Panc1 (cell line): Measurements from ENCODE around the gene TMED10. TPM values are rescaled to one million over a fixed set of nuclear protein-coding genes. Genes with fewer than 3 reads are reported as not detected.

Experiments
- ATAC-seq: fragments of 200-7000 bp; cut with Tn5 transposase; 2 replicates; pipeline ENCODE4 v1.9.1; 2020; ENCODE audit warnings: mild to moderate bottlenecking, moderate library complexity
- BruUV-seq: library from RNA; stranded (reverse); fragments of 400-500 nt; replicated peaks from 2 replicates; lab custom pipeline; 2021; lab: Mats Ljungman, UMichigan
- CTCF ChIA-PET: fragments of 300-600 bp; sonication (Branson Sonifier 250); formaldehyde crosslinking; loops from one replicate; lab custom pipeline; 2022; ENCODE audit warnings: antibody characterized with exemption; lab: Charles Lee
- POLR2A ChIA-PET: fragments of 300-600 bp; sonication (Branson Sonifier 250); formaldehyde crosslinking; loops from one replicate; lab custom pipeline; 2022; ENCODE audit warnings: antibody characterized with exemption; lab: Charles Lee
- DNase-seq: peaks from one replicate; pipeline ENCODE4 v3.0.0-alpha.2; 2010; ENCODE audit warnings: low read depth, low spot score
- H3K27ac ChIP-seq: 2 replicates; pipeline ENCODE4 v1.5.1; 2011; ENCODE audit warnings: mild to moderate bottlenecking, low read length, inconsistent platforms
- H3K27me3 ChIP-seq: fragments of 200-500 bp; sonication (Bioruptor generic); 2 replicates; pipeline ENCODE4 v1.6.0; 2014; ENCODE audit warnings: low read length, inconsistent platforms; ENCODE audit not compliant: control insufficient read depth, insufficient read depth
- H3K36me3 ChIP-seq: fragments of 200-500 bp; sonication (Bioruptor generic); 2 replicates; pipeline ENCODE4 v1.5.1; 2014; ENCODE audit warnings: inconsistent platforms, mild to moderate bottlenecking, low read length, moderate library complexity; ENCODE audit not compliant: control insufficient read depth, insufficient read depth
- H3K4me1 ChIP-seq: 2 replicates; pipeline ENCODE4 v1.5.1; 2011; ENCODE audit warnings: inconsistent platforms, mild to moderate bottlenecking, low read length, moderate library complexity; ENCODE audit not compliant: control insufficient read depth, insufficient read depth
- H3K4me3 ChIP-seq, 2 experiments: 2 replicates each; pipeline ENCODE4 v1.5.1; 2011 to 2012; ENCODE audit warnings: low read depth in 2 of 2, low read length in 2 of 2, mild to moderate bottlenecking in 2 of 2, inconsistent platforms in 1 of 2, moderate library complexity in 1 of 2
- H3K9me3 ChIP-seq: fragments of 200-500 bp; sonication (Bioruptor generic); 2 replicates; pipeline ENCODE4 v1.5.1; 2014; ENCODE audit warnings: low read depth, mild to moderate bottlenecking, inconsistent platforms, low read length, moderate library complexity; ENCODE audit not compliant: control insufficient read depth, insufficient read depth
- CTCF ChIP-seq: fragments of 450-650 bp; IDR thresholded peaks from 2 replicates; pipeline ENCODE4 v1.5.1; 2017; ENCODE audit warnings: mild to moderate bottlenecking
- POLR2AphosphoS5 ChIP-seq: IDR thresholded peaks from 2 replicates; pipeline ENCODE4 v1.6.1; 2012; ENCODE audit warnings: mild to moderate bottlenecking, low read depth, low read length, moderate library complexity
- REST ChIP-seq, 2 experiments: IDR thresholded peaks; 2 replicates each; pipeline ENCODE4 v1.6.1; 2011 to 2012; ENCODE audit warnings: low read depth in 2 of 2, control low read depth in 1 of 2, low read length in 1 of 2, mild to moderate bottlenecking in 1 of 2, moderate library complexity in 1 of 2; ENCODE audit not compliant: insufficient read depth in 1 of 2
- SIN3A ChIP-seq: IDR thresholded peaks from 2 replicates; pipeline ENCODE4 v1.6.1; 2012; ENCODE audit warnings: low read depth, mild to moderate bottlenecking, low read length, moderate library complexity, borderline replicate concordance; ENCODE audit not compliant: insufficient read depth
- TCF7L2 ChIP-seq: IDR thresholded peaks from 2 replicates; pipeline ENCODE4 v1.6.1; 2011; ENCODE audit warnings: mild to moderate bottlenecking, low read depth, low read length, inconsistent platforms
- in situ Hi-C: cut with HindIII; loops from 2 replicates; pipeline ENCODE4 v1.10.0; 2016; ENCODE audit warnings: low sequenced_read_pairs, low pct_unique_long_range_greater_than_20kb
- intact Hi-C: fragments of 100-400 bp; cut with micrococcal nuclease; formaldehyde crosslinking; loops from one replicate; pipeline ENCODE4 v1.10.0; 2022; ENCODE audit not compliant: unreplicated experiment
- total RNA-seq: library from RNA; stranded (reverse); gene quantifications from one replicate; pipeline ENCODE4 v1.2.1, GENCODE V29; 2021; ENCODE audit not compliant: unreplicated experiment

TMED10 gene
- total RNA-seq, 1 experiment from 2014 or later = 183 TPM

- in situ Hi-C loops (no loop called here), intact Hi-C loops (no loop called here)
- ATAC-seq (no peak), DNase-seq (no peak)
- Histone ChIP-seq H3K27ac (no peak overlapping the region), H3K4me1 (no peaks in the 10 kb centered on the region), H3K9me3 (no peaks in the 10 kb centered on the region), H3K27me3 (no peaks in the 10 kb centered on the region), H3K4me3 (no peak overlapping the region), H3K36me3 (no peaks in the 10 kb centered on the region)
- ChIA-PET POLR2A (no interaction called here), CTCF (interaction anchor here (0.6 kb wide), 1 partner anchor 130 kb away, joined by 6 read pairs; no protein-coding TSS in a partner anchor)
- BruUV-seq = no TSS peak
- TF ChIP-seq CTCF (no peak), REST (IDR thresholded peaks at IDR 0.05; ENCODE audit: insufficient read depth in 1 of 2, low read depth in 2 of 2, low read length in 1 of 2) (no peak), SIN3A (no peak), TCF7L2 (no peak), POLR2AphosphoS5 (no peak)
Observed at GRCh38 chr14:75164809-75165208, 11.6 kb downstream of the TMED10 start.

- no TSS peak for BruUV-seq
- Histone ChIP-seq H3K9me3 (no peaks in the 10 kb centered on the region), H3K27ac (no peak overlapping the region), H3K36me3 (no peaks in the 10 kb centered on the region), H3K4me3 (no peak overlapping the region), H3K27me3 (no peaks in the 10 kb centered on the region), H3K4me1 (no peaks in the 10 kb centered on the region; the same call in 1 of the 2 replicates)
- CTCF ChIA-PET = interaction anchor here (0.6 kb wide), 1 partner anchor 103 kb away, joined by 3 read pairs; no protein-coding TSS in a partner anchor
- TF ChIP-seq TCF7L2 (no peak), SIN3A (no peak), REST (IDR thresholded peaks at IDR 0.05; ENCODE audit: insufficient read depth in 1 of 2, low read depth in 2 of 2, low read length in 1 of 2) (no peak), CTCF (no peak), POLR2AphosphoS5 (no peak)
- POLR2A ChIA-PET = interaction anchor here (0.7 kb wide), 1 partner anchor 114 kb away, joined by 4 read pairs; no protein-coding TSS in a partner anchor
- DNase-seq (no peak), ATAC-seq (no peak)
- intact Hi-C loops (no loop called here), in situ Hi-C loops (no loop called here)
Observed at GRCh38 chr14:75163677-75164076, 12.7 kb downstream of the TMED10 start.
